ENCODE measurements around the gene WDR5.

- TF ChIP-seq, protein P1, sequence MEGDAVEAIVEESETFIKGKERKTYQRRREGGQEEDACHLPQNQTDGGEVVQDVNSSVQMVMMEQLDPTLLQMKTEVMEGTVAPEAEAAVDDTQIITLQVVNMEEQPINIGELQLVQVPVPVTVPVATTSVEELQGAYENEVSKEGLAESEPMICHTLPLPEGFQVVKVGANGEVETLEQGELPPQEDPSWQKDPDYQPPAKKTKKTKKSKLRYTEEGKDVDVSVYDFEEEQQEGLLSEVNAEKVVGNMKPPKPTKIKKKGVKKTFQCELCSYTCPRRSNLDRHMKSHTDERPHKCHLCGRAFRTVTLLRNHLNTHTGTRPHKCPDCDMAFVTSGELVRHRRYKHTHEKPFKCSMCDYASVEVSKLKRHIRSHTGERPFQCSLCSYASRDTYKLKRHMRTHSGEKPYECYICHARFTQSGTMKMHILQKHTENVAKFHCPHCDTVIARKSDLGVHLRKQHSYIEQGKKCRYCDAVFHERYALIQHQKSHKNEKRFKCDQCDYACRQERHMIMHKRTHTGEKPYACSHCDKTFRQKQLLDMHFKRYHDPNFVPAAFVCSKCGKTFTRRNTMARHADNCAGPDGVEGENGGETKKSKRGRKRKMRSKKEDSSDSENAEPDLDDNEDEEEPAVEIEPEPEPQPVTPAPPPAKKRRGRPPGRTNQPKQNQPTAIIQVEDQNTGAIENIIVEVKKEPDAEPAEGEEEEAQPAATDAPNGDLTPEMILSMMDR (conservative IDR thresholded peaks at IDR 0.05 in 1 of 2, IDR thresholded peaks at IDR 0.05 in 1 of 2; ENCODE audit: low read depth in 1 of 2, low read length in 2 of 2), result no peak
- no peak for TF ChIP-seq EZH2 (IDR thresholded peaks at IDR 0.05; ENCODE audit: low read length, missing control alignments)
Measured at GRCh38 chr9:134165357-134166315, 29.8 kb downstream of the WDR5 start.
